Stimulated activated CD8-positive, alpha-beta memory T cell treated with anti-CD3 and anti-CD28 coated beads, Interleukin-4, amount 100 ng/mL, for 1 hour (primary cell): ENCODE results near the gene TRIM68.

Source experiments
- DNase-seq, 2 donors: peaks; one replicate each; pipeline ENCODE4 v3.0.0-alpha.2; 2020; ENCODE audit warnings: low read depth in 2 of 2, low spot score in 1 of 2

Gene TRIM68

GRCh38 chr11:4607781-4608666 is at the start of gene TRIM68:
Gene TRIM68, minus strand, starts transcription at chr11:4608231. Its CDS starts 2,727 bp downstream, at chr11:4605504.
- peak; percentile 75 to 90 for DNase-seq

- no peak for DNase-seq
These were observed 46.8 kb upstream of the TRIM68 start for GRCh38 chr11:4654635-4655369.

- DNase-seq = no peak
These were observed 39.7 kb upstream of the TRIM68 start for GRCh38 chr11:4647766-4648165.

- no peak for DNase-seq
These were observed 37.9 kb upstream of the TRIM68 start for GRCh38 chr11:4645974-4646373.

- no peak for DNase-seq
These were observed 36.2 kb upstream of the TRIM68 start for GRCh38 chr11:4644233-4644632.

- DNase-seq = no peak
These were observed 35.7 kb upstream of the TRIM68 start, which contains the start of gene OR51E1 for GRCh38 chr11:4643682-4644081. Gene OR51E1, plus strand, starts transcription at chr11:4643982. Its CDS starts 8,545 bp downstream, at chr11:4652527.

GRCh38 chr11:4643076-4643475 is 35.0 kb upstream of the TRIM68 start:
- no peak for DNase-seq

GRCh38 chr11:4642043-4642442 is 34.0 kb upstream of the TRIM68 start:
- DNase-seq = no peak

- DNase-seq = no peak
These were observed 33.5 kb upstream of the TRIM68 start for GRCh38 chr11:4641501-4641900.

- no peak for DNase-seq
These were observed 31.9 kb upstream of the TRIM68 start for GRCh38 chr11:4639931-4640330.

GRCh38 chr11:4637662-4638047 is 29.6 kb upstream of the TRIM68 start:
- no peak for DNase-seq

- DNase-seq = peak; percentile 30 to 43
These were observed 29.1 kb upstream of the TRIM68 start, which contains the start of gene OR51D1 for GRCh38 chr11:4636962-4637661. Gene OR51D1, plus strand, starts transcription at chr11:4637477. Its CDS starts 2,314 bp downstream, at chr11:4639791.

GRCh38 chr11:4636136-4636535 is 28.1 kb upstream of the TRIM68 start:
- DNase-seq = no peak

GRCh38 chr11:4626207-4627099 is 18.4 kb upstream of the TRIM68 start:
- DNase-seq = no peak

GRCh38 chr11:4619514-4619913 is 11.5 kb upstream of the TRIM68 start:
- no peak for DNase-seq

GRCh38 chr11:4615856-4616444 is 7.9 kb upstream of the TRIM68 start:
- DNase-seq = no peak

GRCh38 chr11:4611986-4612385 is 4.0 kb upstream of the TRIM68 start:
- no peak for DNase-seq

GRCh38 chr11:4610258-4610935 is 2.4 kb upstream of the TRIM68 start:
- DNase-seq = no peak

GRCh38 chr11:4607096-4607495 is 935 bp downstream of the TRIM68 start:
- DNase-seq = no peak
